NCI-H2196 treated with DMSO at 0.1 percent for 48 hours (cell line): ENCODE measurements around the gene OPRD1.
"Not testable (repeated sequence)": the region's sequence is repeated elsewhere in the genome, so short reads cannot be mapped to it uniquely, and the experiment has no call there.

ENCODE experiments used
- DNase-seq: peaks from one replicate; lab custom pipeline; 2025; ENCODE audit not compliant: unreplicated experiment; lab: John Stamatoyannopoulos, UW

Gene OPRD1

DNA sequence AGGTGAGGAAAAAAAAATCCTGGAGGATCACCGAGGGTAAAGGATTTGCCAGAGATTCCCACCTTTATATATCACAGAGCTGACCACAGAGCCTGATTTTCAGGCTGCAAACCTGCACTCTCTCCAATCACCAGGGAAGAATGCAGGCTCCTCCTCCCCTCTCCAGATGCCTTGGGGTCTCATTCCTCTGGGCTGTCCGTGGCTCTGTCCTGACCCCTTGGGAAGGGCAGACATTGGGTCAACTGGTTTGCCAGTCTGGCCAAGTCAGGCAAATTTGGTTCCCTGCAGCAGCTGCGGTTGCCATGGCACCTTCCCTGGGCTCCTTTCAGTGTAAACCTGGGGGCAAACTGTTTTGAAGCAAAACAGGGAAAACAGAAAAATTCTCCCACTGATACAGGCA, 11.6 kb upstream of the OPRD1 start:
- DNase-seq = no peak

DNA sequence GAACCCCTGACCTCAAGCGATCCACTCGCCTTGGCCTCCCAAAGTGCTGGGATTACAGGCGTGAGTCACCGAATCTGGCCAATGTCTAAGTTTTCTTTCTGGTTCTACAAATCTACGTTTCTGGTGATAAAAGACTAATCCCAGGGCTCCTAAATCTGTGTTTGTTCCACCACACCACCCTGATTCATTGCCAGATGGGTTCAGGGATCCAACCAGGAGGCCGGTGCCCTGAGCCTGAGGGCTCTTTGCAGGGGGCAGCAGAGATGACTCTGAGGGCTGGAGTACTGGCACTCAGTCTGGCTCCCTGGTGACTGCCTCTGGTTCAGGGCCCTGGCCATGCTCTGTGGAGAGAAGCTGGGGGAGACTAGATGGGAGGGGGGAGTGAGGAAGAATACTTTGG, 10.5 kb upstream of the OPRD1 start:
- DNase-seq = no peak

DNA sequence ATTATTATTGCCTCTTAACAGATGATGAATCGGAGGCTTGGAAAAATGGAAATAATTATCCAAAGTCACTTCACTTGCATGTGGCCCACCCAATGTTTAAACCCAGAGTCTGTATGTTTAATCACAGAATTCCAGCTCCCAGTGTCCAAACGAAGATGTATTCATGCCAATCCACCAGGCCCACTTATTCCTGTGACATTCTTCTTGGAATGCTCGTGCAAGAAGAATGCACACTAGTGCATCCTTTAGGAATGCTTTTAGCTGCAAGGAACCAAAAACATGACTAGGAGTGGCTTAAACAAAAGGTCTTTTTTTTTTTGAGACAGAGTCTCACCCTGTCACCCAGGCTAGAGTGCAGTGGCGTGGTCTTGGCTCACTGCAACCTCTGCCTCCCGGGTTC, 8.9 kb upstream of the OPRD1 start:
- DNase-seq = no peak

GRCh38 chr1:28803662-28804061, 8.3 kb upstream of the OPRD1 start:
- no peak for DNase-seq

DNA sequence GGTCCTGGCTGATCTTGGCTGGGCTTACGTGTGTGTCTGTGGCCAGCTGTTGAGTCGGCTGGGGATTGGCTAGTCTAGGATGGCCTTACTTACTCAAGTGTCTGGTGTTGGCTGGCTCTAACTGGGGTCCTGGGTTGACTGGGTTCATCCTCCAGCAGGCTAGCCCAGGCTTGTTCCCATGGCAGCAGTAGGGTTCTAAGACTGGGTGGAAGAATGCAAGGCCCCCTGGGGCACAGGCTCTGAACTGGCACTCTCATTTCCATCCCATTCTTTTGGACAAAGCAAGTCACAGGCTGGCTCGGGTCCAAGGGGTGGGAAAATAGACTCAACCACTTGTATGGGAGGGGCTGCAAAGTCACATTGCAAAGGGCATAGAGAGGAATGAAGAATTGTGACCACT, 7.9 kb upstream of the OPRD1 start:
- no peak for DNase-seq

GRCh38 chr1:28807046-28807445, 4.9 kb upstream of the OPRD1 start:
- no peak for DNase-seq

DNA sequence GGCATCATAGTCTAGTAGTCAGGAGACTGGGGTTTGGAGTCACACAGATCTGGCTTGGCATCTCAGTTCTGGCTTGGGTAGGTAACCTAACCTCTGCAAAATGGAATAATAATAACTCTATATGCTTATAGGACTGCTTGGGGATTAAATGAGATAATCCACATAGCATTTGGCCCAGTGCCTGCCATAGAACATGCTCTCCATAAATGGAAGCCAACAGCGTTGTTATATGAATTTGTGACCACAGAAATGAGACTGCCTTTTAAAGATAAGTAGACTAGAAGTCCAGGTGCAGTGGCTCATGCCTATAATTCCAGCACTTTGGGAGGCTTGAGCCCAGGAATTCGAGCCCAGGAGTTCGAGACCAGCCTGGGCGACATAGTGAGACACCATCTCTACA, 4.0 kb upstream of the OPRD1 start:
- no peak for DNase-seq

DNA sequence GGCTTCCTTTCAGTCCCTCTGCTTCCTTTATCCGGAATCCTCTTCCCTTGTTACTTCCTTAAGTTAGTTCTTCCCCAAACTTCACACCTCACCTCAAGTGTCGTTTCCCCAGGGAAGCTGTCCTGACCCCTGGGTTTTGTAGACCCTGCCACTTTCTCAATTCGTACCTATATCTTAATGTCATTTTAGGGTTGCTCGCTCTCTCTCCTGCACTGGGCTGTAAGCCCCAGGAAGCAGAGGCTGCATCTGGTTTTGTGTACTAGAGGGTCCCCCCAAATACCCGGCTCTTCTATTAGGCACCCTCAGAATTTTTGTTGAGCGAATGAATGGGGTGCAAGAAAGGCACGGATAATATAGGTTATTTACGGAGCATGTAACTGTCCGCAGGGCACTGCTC, 603 bp upstream of the OPRD1 start:
- no peak for DNase-seq

DNA sequence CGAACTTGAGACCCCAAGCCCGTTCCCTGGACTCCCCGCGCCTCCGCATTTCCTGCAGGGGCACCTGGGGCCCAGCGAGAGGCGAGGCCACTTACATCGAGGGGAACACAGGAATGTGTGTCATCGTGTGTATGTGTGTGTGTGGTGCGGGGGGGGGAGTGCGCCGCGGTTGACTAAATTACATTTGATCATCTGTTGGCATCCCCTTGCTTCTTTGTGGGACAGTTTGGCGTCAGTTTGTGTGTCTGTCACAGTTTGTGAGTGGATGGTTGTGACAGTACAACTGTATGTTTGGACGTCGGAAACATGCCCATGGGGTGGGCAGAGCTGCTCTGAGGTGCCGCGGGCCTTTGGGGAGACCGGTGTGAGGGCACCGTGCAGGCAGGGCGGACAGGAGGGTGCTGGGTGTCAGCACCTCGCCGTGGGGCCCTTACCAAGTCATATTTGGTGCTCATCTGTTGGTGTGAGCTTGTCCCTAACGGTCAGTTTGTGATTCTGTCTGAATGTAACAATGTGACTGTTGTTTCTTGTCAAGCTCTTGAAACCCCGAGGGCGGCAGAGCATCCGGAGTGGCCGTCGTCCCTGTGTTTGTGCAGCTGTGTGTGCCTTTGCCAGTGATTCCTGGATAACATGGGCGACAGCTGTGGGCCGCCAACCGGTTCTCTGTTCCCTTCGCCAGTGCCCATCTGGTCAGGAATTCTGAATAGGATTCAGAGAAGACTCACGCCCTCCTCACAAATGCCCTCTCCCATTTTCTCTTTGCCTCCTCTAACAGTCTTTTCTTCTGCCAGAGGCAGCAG, 899 bp downstream of the OPRD1 start:
- DNase-seq = peak; percentile 75

DNA sequence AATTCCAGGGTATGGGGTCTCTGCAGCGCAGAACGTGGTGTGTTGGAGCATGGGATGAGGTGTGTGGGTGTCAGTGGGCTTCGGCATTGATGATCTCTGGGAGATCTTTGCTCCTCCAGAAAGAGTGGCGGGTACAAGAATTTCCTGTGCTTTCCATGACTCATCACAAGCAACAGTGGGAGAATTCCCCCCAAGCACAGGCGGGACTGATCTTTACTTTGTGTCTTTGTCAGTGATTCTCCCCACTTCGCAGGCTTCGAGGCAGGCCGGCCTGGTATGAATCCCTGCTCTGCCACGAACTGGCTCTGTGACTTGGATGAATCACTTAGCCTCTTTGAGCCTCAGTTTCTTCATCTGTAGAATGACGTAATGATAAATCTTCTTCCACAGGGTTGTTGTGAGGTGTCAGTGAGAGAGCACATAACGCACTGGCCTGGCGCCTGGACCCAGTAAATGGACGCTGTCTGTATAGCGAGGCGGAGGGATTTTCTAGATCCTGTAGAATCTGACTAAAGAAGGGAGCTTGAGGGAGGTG, 2.0 kb downstream of the OPRD1 start:
- no peak for DNase-seq

DNA sequence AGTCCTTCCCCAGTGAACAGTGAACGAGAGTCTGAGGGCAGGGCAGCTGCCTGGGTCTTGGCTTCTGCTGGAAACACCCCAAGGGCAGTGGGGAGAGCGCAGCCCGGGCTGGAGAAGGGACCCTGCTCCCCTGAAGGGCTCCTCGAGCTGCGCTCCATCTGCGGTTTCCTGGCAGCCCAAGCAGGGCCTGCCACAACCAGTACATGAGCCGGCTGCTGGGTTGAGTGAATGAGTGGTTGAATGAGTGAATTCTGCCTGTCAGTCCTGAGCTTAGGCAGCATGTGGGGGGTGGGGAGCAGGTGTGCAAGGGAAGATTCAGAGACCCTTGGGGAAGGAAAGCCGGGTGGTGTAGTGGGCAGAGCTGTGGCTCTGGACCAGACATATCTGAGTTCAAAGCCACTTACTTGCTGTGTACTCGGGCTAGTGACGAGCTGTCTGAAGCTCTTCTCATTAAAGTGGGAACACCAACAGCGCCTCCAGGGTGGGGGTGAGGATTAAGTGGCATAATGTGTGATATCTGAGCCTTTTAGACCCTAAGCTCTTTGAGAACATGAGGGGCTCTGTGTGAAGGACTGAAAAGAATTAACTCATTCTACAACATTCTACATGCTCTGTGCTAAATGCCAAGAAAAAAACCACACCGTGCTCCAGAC, 3.7 kb downstream of the OPRD1 start:
- no peak for DNase-seq

- DNase-seq = no peak
Measured at GRCh38 chr1:28817133-28817532, 5.2 kb downstream of the OPRD1 start.

GRCh38 chr1:28819020-28819419, 7.0 kb downstream of the OPRD1 start:
- DNase-seq = no peak

DNA sequence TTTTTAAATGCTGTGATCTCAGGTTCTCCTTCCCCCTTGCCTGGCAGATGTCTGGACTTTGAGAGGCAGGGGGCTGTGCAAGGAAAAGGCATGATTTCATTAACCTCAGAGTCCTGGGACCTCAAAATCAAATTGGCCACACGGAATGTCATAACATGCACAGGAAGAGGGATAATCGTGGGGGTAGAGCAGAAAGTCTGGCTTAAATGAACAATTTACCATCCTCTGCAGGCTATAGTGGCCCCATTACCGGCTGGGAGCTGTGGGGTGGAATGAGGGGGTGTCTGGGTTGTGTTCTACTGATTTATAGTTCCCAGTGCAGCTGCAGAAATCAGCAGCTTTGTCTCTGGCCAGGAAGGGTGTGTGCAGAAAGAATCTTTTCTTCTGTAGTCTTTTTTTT, 10.8 kb downstream of the OPRD1 start:
- no peak for DNase-seq

GRCh38 chr1:28824061-28824460, 12.1 kb downstream of the OPRD1 start:
- not testable (repeated sequence) for DNase-seq

DNA sequence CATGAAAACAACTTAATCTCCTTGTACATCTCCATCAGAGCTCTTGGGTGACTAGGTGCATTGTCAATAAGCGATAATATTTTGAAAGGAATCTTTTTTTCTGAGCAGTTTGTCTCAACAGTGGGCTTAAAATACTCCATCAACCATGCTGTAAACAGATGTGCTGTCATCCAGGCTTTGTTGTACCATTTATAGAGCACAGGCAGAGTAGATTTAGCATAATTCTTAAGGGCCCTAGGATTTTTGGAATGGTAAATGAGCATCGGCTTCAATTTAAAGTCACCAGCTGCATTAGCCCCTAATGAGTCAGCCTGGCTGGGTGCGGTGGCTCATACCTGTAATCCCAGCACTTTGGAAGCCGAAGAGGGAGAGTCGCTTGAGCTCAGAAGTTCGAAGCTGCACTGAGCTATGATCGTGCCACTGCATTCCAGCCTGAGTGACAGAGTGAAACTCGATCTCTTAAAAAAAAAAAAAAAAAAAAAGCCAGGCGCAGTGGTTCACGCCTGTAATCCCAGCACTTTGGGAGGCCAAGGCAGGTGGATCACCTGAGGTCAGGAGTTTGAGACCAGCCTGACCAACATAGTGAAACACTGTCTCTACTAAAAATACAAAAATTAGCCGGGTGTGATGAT, 16.4 kb downstream of the OPRD1 start:
- DNase-seq = not testable (repeated sequence)

- peak; percentile 55 for DNase-seq
Measured at GRCh38 chr1:28830814-28831213, 18.8 kb downstream of the OPRD1 start.

GRCh38 chr1:28832966-28833365, 21.0 kb downstream of the OPRD1 start:
- DNase-seq = no peak

DNA sequence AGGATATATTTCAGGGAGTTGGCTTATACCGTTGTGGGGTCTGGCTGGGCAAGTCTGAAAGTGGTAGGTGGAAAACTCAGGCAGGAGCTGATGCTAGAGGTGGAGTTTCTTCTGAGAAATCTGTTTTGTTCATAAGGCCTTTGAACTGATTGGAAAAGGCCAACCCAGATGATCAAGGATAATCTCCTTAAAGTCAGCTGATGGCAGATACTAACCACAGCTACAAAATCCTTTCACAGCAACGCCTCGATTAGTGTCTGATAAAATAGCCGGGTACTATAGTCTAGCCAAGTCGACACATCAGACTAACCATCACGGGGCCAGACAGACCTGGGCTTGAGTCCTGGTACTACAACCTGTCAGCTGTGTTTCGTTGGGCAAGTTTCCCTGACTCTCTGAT, 21.4 kb downstream of the OPRD1 start:
- DNase-seq = no peak

GRCh38 chr1:28835237-28835650, 23.3 kb downstream of the OPRD1 start:
- peak; percentile 89 for DNase-seq

DNA sequence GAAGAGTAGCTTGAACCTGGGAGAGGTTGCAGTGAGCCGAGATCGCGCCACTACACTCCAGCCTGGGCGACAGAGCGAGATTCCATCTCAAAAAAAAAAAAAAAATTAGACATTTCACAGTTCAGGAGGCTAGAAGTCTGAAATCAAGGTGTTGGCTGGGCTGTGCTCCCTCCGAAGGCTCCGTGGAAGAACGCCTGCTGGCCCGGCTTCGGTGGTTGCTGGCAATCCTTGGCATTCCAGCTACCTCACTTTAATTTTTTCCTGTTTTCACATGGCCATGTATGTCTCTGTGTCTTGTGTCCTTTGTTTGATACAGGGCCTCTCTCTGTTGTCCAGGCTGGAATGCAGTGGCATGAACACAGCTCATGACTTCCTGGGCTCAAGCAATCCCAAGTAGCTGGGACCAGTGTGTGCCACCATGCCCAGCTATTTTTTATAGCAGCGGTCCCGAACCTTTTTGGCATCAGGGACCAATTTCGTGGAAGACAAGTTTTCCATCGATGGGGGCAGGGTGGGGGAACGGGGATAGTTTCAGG, 24.5 kb downstream of the OPRD1 start:
- no peak for DNase-seq
